ENCODE measurements around the gene C2CD4C.

The C2CD4C gene

GRCh38 chr19:402786-403185, 6.2 kb downstream of the C2CD4C start:
- no peak overlapping the region for H3K4me3 ChIP-seq (ENCODE audit: control insufficient read depth, low read depth, low read length)
- no peak for DNase-seq (ENCODE audit: low read depth)
- TF ChIP-seq CTCF (conservative IDR thresholded peaks at IDR 0.05; ENCODE audit: control insufficient read depth, insufficient read depth, low read depth, low read length): no peak

- TF ChIP-seq CTCF (conservative IDR thresholded peaks at IDR 0.05; ENCODE audit: control insufficient read depth, insufficient read depth, low read depth, low read length): no peak
- no peak for DNase-seq (ENCODE audit: low read depth)
- H3K4me3 ChIP-seq (ENCODE audit: control insufficient read depth, low read depth, low read length): no peak overlapping the region
These were observed 7.0 kb downstream of the C2CD4C start for GRCh38 chr19:401866-402511.

GRCh38 chr19:400976-401865, 7.7 kb downstream of the C2CD4C start:
- DNase-seq (ENCODE audit: low read depth): no peak
- no peak for TF ChIP-seq CTCF (conservative IDR thresholded peaks at IDR 0.05; ENCODE audit: control insufficient read depth, insufficient read depth, low read depth, low read length)
- H3K4me3 ChIP-seq (ENCODE audit: control insufficient read depth, low read depth, low read length): no peak overlapping the region

DNA sequence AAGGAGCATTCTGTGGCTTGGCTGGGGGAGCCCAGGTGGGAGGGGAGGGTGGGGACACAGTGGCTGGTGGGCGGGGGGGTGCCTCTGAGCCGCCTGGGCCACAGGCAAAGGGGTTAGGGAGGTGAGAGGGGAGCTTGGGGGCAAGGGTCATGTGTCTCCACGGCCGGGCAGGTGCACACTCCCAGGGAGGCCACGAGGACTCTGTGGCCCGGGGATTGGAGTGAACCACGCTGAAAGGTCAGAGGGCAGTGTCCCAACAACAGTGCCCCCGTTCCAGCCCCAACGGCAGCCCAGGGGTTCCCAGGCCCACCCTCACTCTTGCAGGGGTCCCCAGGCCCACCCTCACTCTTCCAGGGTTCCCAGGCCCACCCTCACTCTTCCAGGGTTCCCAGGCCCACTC, 9.6 kb downstream of the C2CD4C start:
- H3K4me3 ChIP-seq (ENCODE audit: control insufficient read depth, low read depth, low read length): no peak overlapping the region
- no peak for TF ChIP-seq CTCF (conservative IDR thresholded peaks at IDR 0.05; ENCODE audit: control insufficient read depth, insufficient read depth, low read depth, low read length)
- DNase-seq (ENCODE audit: low read depth): no peak

- H3K4me3 ChIP-seq (ENCODE audit: control insufficient read depth, low read depth, low read length): no peak overlapping the region
- no peak for TF ChIP-seq CTCF (conservative IDR thresholded peaks at IDR 0.05; ENCODE audit: control insufficient read depth, insufficient read depth, low read depth, low read length)
- DNase-seq (ENCODE audit: low read depth): no peak
These were observed 10.2 kb downstream of the C2CD4C start for GRCh38 chr19:398719-399118.

DNA sequence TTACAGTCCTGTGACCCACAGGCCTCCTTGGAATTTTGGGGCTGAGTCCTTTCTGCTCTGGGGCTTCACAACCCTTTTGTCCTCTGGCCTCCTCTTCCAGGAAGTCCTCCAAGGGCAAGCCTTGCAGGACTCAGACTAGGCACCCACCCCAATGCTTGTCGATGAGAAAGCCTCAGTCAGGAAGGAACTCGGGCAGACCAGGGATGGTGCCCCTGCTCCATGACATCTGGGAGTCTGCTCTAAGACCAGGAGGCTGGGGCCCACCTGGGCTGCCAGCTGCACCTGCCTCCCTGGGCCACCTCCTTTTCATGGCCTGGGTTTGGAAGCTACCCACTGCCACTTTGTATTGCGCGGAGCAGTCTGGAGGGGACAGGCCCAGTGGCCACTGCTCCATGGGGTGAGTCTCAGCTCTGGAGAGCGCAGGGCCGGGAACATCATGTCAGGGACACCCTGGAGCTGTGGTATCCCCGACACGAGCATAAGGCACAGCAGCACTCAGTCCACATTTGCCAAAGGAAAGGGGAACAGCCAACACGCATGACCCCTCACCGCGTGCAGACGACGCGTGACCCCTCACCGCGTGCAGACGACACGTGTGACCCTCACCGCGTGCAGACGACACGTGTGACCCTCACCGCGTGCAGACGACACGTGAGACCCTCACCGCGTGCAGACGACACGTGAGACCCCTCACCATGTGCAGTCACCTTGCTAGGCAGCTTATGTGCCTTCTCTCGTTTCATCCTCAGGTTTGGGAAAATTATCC, 10.8 kb downstream of the C2CD4C start:
- no peak for TF ChIP-seq CTCF (conservative IDR thresholded peaks at IDR 0.05; ENCODE audit: control insufficient read depth, insufficient read depth, low read depth, low read length)
- no peak overlapping the region for H3K4me3 ChIP-seq (ENCODE audit: control insufficient read depth, low read depth, low read length)
- no peak for DNase-seq (ENCODE audit: low read depth)
